GM12878 (cell line): Measurements from ENCODE around the gene RHAG. TPM values are rescaled to one million over a fixed set of nuclear protein-coding genes. Genes with fewer than 3 reads are reported as not detected.

Experiments
- ATAC-seq: fragments of 200-7000 bp; cut with Tn5 transposase; 3 replicates; pipeline ENCODE4 v1.9.1; 2020; ENCODE audit warnings: mild to moderate bottlenecking, moderate library complexity
- BruUV-seq: library from RNA; stranded (reverse); fragments of 400-500 nt; replicated peaks from 2 replicates; lab custom pipeline; 2021; lab: Mats Ljungman, UMichigan
- CTCF ChIA-PET: fragments of 300-600 bp; sonication (Branson Sonifier 250); formaldehyde crosslinking; extraction: SDS; loops from one replicate; lab custom pipeline; 2021; ENCODE audit warnings: inconsistent platforms; lab: Yijun Ruan, JAX
- POLR2A ChIA-PET: fragments of 350-600 bp; formaldehyde crosslinking; extraction: SDS; loops from one replicate; lab custom pipeline; 2021; ENCODE audit warnings: inconsistent platforms; lab: Charles Lee
- RAD21 ChIA-PET: fragments of 300-600 bp; sonication (Branson Sonifier 250); formaldehyde crosslinking; loops from one replicate; lab custom pipeline; 2023; ENCODE audit warnings: antibody characterized with exemption; ENCODE audit not compliant: unreplicated experiment; lab: Charles Lee
- SMC1A ChIA-PET: fragments of 300-600 bp; sonication (Branson Sonifier 250); formaldehyde crosslinking; loops from one replicate; lab custom pipeline; 2023; ENCODE audit not compliant: unreplicated experiment, uncharacterized antibody; lab: Charles Lee
- DNase-seq: peaks from one replicate; pipeline ENCODE4 v3.0.0-alpha.2; 2011; ENCODE audit warnings: low read depth, low spot score
- FAIRE-seq: peaks from 3 replicates; lab custom pipeline; 2011; peaks lifted over from hg19 to GRCh38; lab: Jason Lieb, UNC
- H2AFZ ChIP-seq: 2 replicates; pipeline ENCODE4 v1.6.0; 2011; ENCODE audit warnings: low read depth, low read length, control low read depth; ENCODE audit not compliant: control insufficient read depth
- H3K27ac ChIP-seq: 2 replicates; pipeline ENCODE4 v1.5.1; 2011; ENCODE audit warnings: control low read depth; ENCODE audit not compliant: control insufficient read depth, insufficient read depth
- H3K27me3 ChIP-seq, 2 experiments: replicated peaks in 1 of 2; 2 replicates each; pipeline versions ENCODE4 v1.6.0 to v1.6.1; 2011; ENCODE audit warnings: low read length in 1 of 2; ENCODE audit not compliant: control insufficient read depth in 2 of 2, insufficient read depth in 2 of 2
- H3K36me3 ChIP-seq, 2 experiments: 2 replicates each; pipeline ENCODE4 v1.5.1; 2011; ENCODE audit warnings: low read length in 1 of 2; ENCODE audit not compliant: control insufficient read depth in 2 of 2, insufficient read depth in 2 of 2
- H3K4me1 ChIP-seq: 2 replicates; pipeline ENCODE4 v1.6.1; 2011; ENCODE audit warnings: mild to moderate bottlenecking, low read length, moderate library complexity, mixed read lengths; ENCODE audit not compliant: control insufficient read depth, insufficient read depth
- H3K4me2 ChIP-seq: 2 replicates; pipeline ENCODE4 v1.6.0; 2011; ENCODE audit warnings: control low read depth; ENCODE audit not compliant: control insufficient read depth, insufficient read depth
- H3K4me3 ChIP-seq: fragments of 200-600 bp; sonication (generic); 2 replicates; pipeline ENCODE4 v1.5.1; 2016
- H3K79me2 ChIP-seq: 2 replicates; pipeline ENCODE4 v1.6.0; 2011; ENCODE audit warnings: low read length; ENCODE audit not compliant: control insufficient read depth, insufficient read depth
- H3K9ac ChIP-seq: 2 replicates; pipeline ENCODE4 v1.8.0; 2011; ENCODE audit warnings: low read length, control low read depth, mixed read lengths; ENCODE audit not compliant: control insufficient read depth, insufficient read depth
- H3K9me3 ChIP-seq: replicated peaks from 3 replicates; pipeline ENCODE4 v1.5.1; 2011; ENCODE audit warnings: mild to moderate bottlenecking, low read length; ENCODE audit not compliant: control insufficient read depth, insufficient read depth
- H4K20me1 ChIP-seq: 2 replicates; pipeline ENCODE4 v1.6.0; 2011; ENCODE audit not compliant: control insufficient read depth, insufficient read depth
- BMI1 ChIP-seq: fragments of 450-650 bp; IDR thresholded peaks from 2 replicates; pipeline ENCODE4 v1.6.1; 2016; ENCODE audit warnings: mild to moderate bottlenecking, moderate library complexity, borderline replicate concordance
- CTCF ChIP-seq, 3 experiments: IDR thresholded peaks in 2 of 3; conservative IDR thresholded peaks in 1 of 3; 2 replicates each; pipeline ENCODE4 v1.5.1; 2011; ENCODE audit warnings: low read depth in 3 of 3, low read length in 3 of 3, mild to moderate bottlenecking in 3 of 3, control low read depth in 2 of 3, moderate library complexity in 2 of 3, inconsistent platforms in 1 of 3, mixed read lengths in 1 of 3; ENCODE audit not compliant: control insufficient read depth in 2 of 3, insufficient read depth in 1 of 3; ENCODE audit errors: extremely low read depth in 1 of 3
- EGR1 ChIP-seq, 2 experiments: IDR thresholded peaks; 1 replicate in 1 of 2; 2 replicates in 1 of 2; pipeline ENCODE4 v1.6.1; 2011 to 2012; ENCODE audit warnings: low read depth in 2 of 2, low read length in 2 of 2, borderline replicate concordance in 1 of 2, mild to moderate bottlenecking in 1 of 2, moderate library complexity in 1 of 2
- EP300 ChIP-seq, 2 experiments: fragments of 150-350 bp in 1 of 2; IDR thresholded peaks; 2 replicates each; pipeline ENCODE4 v1.6.1; 2011 to 2012; ENCODE audit warnings: low read depth in 2 of 2, low read length in 2 of 2, borderline replicate concordance in 1 of 2, improper control_type of control experiment in 1 of 2, inconsistent platforms in 1 of 2; ENCODE audit not compliant: control insufficient read depth in 1 of 2
- EZH2 ChIP-seq: IDR thresholded peaks from 2 replicates; pipeline ENCODE4 v1.6.1; 2012; ENCODE audit warnings: low read depth, mild to moderate bottlenecking, control low read depth, inconsistent platforms, low read length, borderline replicate concordance; ENCODE audit not compliant: control insufficient read depth
- MEF2A ChIP-seq: IDR thresholded peaks from 2 replicates; pipeline ENCODE4 v1.6.1; 2011; ENCODE audit warnings: low read depth, mild to moderate bottlenecking, low read length, moderate library complexity; ENCODE audit not compliant: insufficient read depth
- MYB ChIP-seq: fragments of 150-350 bp; IDR thresholded peaks from 2 replicates; pipeline ENCODE4 v1.6.1; 2014; ENCODE audit warnings: mild to moderate bottlenecking, low read depth, low read length, borderline replicate concordance
- RELA ChIP-seq: fragments of 450-650 bp; IDR thresholded peaks from 2 replicates; pipeline ENCODE4 v1.8.0; 2014; ENCODE audit warnings: borderline replicate concordance; ENCODE audit not compliant: partially characterized antibody
- WGBS: methylation state at CpG from one replicate; pipeline ENCODE4 v1.1.6; 2016; ENCODE audit warnings: low lambda C conversion rate; ENCODE audit not compliant: insufficient replicate concordance, insufficient coverage; ENCODE audit errors: missing lambda C conversion rate; 5-methylcytosine and 5-hydroxymethylcytosine counted together
- in situ Hi-C: fragments of 300-500 bp; cut with MboI; formaldehyde crosslinking; loops from 9 replicates; pipeline ENCODE4 v1.14.3; 2018; ENCODE audit warnings: mixed read lengths
- intact Hi-C: fragments of 100-400 bp; cut with micrococcal nuclease; formaldehyde crosslinking; loops from one replicate; pipeline ENCODE4 v1.14.2; 2022; ENCODE audit not compliant: unreplicated experiment
- polyA plus RNA-seq, 11 experiments: library from polyadenylated mRNA; depleted of rRNA in 4 of 11; unstranded in 6 of 11; stranded (reverse) in 5 of 11; fragments of >200 nt; fragmentation: Nextera tagmentation in 4 of 11; fragmentation: Illumina TruSeq in 1 of 11; extraction: Ambion mirVana in 4 of 11; extraction: Trizol in 1 of 11; gene quantifications; 1 replicate in 1 of 11; 2 replicates in 10 of 11; pipeline versions ENCODE4 v1.2.1 to v1.2.3, GENCODE V29; 2011 to 2016; ENCODE audit warnings: inconsistent platforms in 2 of 11, missing spikeins in 2 of 11, low read depth in 1 of 11
- total RNA-seq, 4 experiments: library from RNA; depleted of rRNA in 3 of 4; stranded (reverse); fragments of >200 nt in 3 of 4; fragmentation: Illumina TruSeq in 1 of 4; extraction: Trizol in 1 of 4; gene quantifications; 2 replicates each; pipeline versions ENCODE4 v1.2.1 to v1.2.3, GENCODE V29; 2013 to 2021

Gene RHAG
- total and polyA plus RNA-seq, 10 of the 15 experiments (the other 5 are each of a cell fraction or from before 2014, with no cell fraction given), result 0.06 to 0.18 (median 0.10) TPM; not detected in 6

- no peak overlapping the region for H3K27ac ChIP-seq
- intact Hi-C loops, result no loop called here
- H4K20me1 ChIP-seq, result no peaks in the 10 kb centered on the region
- ChIA-PET SMC1A (no interaction called here), POLR2A (no interaction called here), CTCF (no interaction called here), RAD21 (no interaction called here)
- in situ Hi-C loops, result no loop called here
- H3K4me1 ChIP-seq, result no peaks in the 10 kb centered on the region
- no peaks in the 10 kb centered on the region for H3K79me2 ChIP-seq
- no peak overlapping the region for H3K4me3 ChIP-seq
- FAIRE-seq (no peak), ATAC-seq (no peak), DNase-seq (no peak)
- no peak overlapping the region for H2AFZ ChIP-seq
- no peak overlapping the region for H3K4me2 ChIP-seq
- no peaks in the 10 kb centered on the region for H3K9me3 ChIP-seq
- H3K36me3 ChIP-seq, result no peaks in the 10 kb centered on the region
- 15% methylated on average over 2 of the region's 2 CpGs for WGBS
- BruUV-seq, result no TSS peak
- TF ChIP-seq EGR1 (IDR thresholded peaks at IDR 0.05; ENCODE audit: borderline replicate concordance in 1 of 2, low read depth in 2 of 2, low read length in 2 of 2), result no peak
- TF ChIP-seq EP300 (IDR thresholded peaks at IDR 0.05; ENCODE audit: borderline replicate concordance in 1 of 2, control insufficient read depth in 1 of 2, low read depth in 2 of 2, low read length in 2 of 2), result no peak
- no peak for TF ChIP-seq MYB
- TF ChIP-seq BMI1, result no peak
- no peak for TF ChIP-seq EZH2
- TF ChIP-seq RELA, result no peak
- no peak for TF ChIP-seq MEF2A
- TF ChIP-seq CTCF (IDR thresholded peaks at IDR 0.05 in 2 of 3, conservative IDR thresholded peaks at IDR 0.05 in 1 of 3; ENCODE audit: control insufficient read depth in 2 of 3, extremely low read depth in 1 of 3, insufficient read depth in 1 of 3, low read depth in 3 of 3, low read length in 3 of 3), result no peak
- no peaks in the 10 kb centered on the region for H3K27me3 ChIP-seq
- no peak overlapping the region for H3K9ac ChIP-seq
Measured at GRCh38 chr6:49633541-49633940, 3.1 kb downstream of the RHAG start.
